CD4-positive, alpha-beta memory T cell (primary cell): ENCODE results near the gene VSTM2L. TPM values are rescaled to one million over a fixed set of nuclear protein-coding genes. Genes with fewer than 3 reads are reported as not detected.

Experiments
- CTCF ChIA-PET: fragments of 350-600 bp; sonication (Branson Sonifier 250); formaldehyde crosslinking; loops from one replicate; lab custom pipeline; 2021; ENCODE audit warnings: inconsistent platforms; ENCODE audit not compliant: partially characterized antibody; lab: Charles Lee
- POLR2A ChIA-PET: fragments of 350-600 bp; sonication (Branson Sonifier 250); formaldehyde crosslinking; loops from one replicate; lab custom pipeline; 2021; ENCODE audit not compliant: partially characterized antibody; lab: Charles Lee
- DNase-seq, 5 donors: peaks; one replicate each; pipeline versions ENCODE4 v3.0.0 to v3.0.0-alpha.2; 2020 to 2022; ENCODE audit warnings: mixed read lengths in 1 of 5
- H3K27ac ChIP-seq: one replicate; pipeline ENCODE4 v1.7.0; 2013; ENCODE audit warnings: low read depth, low read length
- H3K27me3 ChIP-seq: 2 replicates; pipeline ENCODE4 v1.7.0; 2013; ENCODE audit warnings: mild to moderate bottlenecking, low read length, moderate library complexity; ENCODE audit not compliant: insufficient read depth
- H3K36me3 ChIP-seq: 2 replicates; pipeline ENCODE4 v1.7.0; 2013; ENCODE audit warnings: mild to moderate bottlenecking, low read length, moderate library complexity; ENCODE audit not compliant: insufficient read depth
- H3K4me1 ChIP-seq: 2 replicates; pipeline ENCODE4 v1.7.0; 2013; ENCODE audit warnings: mild to moderate bottlenecking, low read length, moderate library complexity; ENCODE audit not compliant: insufficient read depth
- H3K4me3 ChIP-seq, 2 donors: one replicate each; pipeline ENCODE4 v1.7.0; 2013; ENCODE audit warnings: low read length in 2 of 2, mild to moderate bottlenecking in 1 of 2
- H3K9me3 ChIP-seq, 2 donors: one replicate each; pipeline ENCODE4 v1.7.0; 2013; ENCODE audit warnings: low read length in 2 of 2, control low read depth in 1 of 2; ENCODE audit not compliant: control insufficient read depth in 1 of 2
- H3K27ac Mint-ChIP-seq, 7 donors: one replicate each; pipeline ENCODE4 v1.8.0; 2020 to 2021; ENCODE audit warnings: mixed read lengths in 7 of 7, mild to moderate bottlenecking in 6 of 7, inconsistent platforms in 3 of 7, moderate library complexity in 3 of 7
- H3K27me3 Mint-ChIP-seq, 2 donors: one replicate each; pipeline ENCODE4 v1.8.0; 2020 to 2021; ENCODE audit warnings: mixed read lengths in 2 of 2
- H3K36me3 Mint-ChIP-seq, 2 donors: one replicate each; pipeline ENCODE4 v1.8.0; 2020 to 2021; ENCODE audit warnings: mixed read lengths in 2 of 2, inconsistent platforms in 1 of 2, mild to moderate bottlenecking in 1 of 2
- H3K4me1 Mint-ChIP-seq, 4 donors: one replicate each; pipeline ENCODE4 v1.8.0; 2020 to 2021; ENCODE audit warnings: mixed read lengths in 4 of 4, mild to moderate bottlenecking in 1 of 4
- H3K4me3 Mint-ChIP-seq, 8 donors: one replicate each; pipeline ENCODE4 v1.8.0; 2020 to 2021; ENCODE audit warnings: mixed read lengths in 8 of 8, mild to moderate bottlenecking in 7 of 8, moderate library complexity in 6 of 8, inconsistent platforms in 3 of 8
- H3K9me3 Mint-ChIP-seq, 8 donors: one replicate each; pipeline ENCODE4 v1.8.0; 2020 to 2021; ENCODE audit warnings: mixed read lengths in 8 of 8, mild to moderate bottlenecking in 5 of 8, inconsistent platforms in 3 of 8, moderate library complexity in 1 of 8
- intact Hi-C: fragments of 100-400 bp; cut with micrococcal nuclease; formaldehyde crosslinking; loops from one replicate; pipeline ENCODE4 v1.15.1; 2023
- polyA plus RNA-seq, 2 donors: library from polyadenylated mRNA; unstranded; fragments of 300-500 nt; fragmentation: Illumina TruSeq; gene quantifications; one replicate each; pipeline ENCODE4 v1.2.3, GENCODE V29; 2021
- total RNA-seq, 2 experiments: library from RNA; stranded (reverse); gene quantifications; one replicate each; pipeline ENCODE4 v1.2.3, GENCODE V29; 2021

VSTM2L gene
- total and polyA plus RNA-seq, 4 experiments from 2014 or later, result not detected

DNA sequence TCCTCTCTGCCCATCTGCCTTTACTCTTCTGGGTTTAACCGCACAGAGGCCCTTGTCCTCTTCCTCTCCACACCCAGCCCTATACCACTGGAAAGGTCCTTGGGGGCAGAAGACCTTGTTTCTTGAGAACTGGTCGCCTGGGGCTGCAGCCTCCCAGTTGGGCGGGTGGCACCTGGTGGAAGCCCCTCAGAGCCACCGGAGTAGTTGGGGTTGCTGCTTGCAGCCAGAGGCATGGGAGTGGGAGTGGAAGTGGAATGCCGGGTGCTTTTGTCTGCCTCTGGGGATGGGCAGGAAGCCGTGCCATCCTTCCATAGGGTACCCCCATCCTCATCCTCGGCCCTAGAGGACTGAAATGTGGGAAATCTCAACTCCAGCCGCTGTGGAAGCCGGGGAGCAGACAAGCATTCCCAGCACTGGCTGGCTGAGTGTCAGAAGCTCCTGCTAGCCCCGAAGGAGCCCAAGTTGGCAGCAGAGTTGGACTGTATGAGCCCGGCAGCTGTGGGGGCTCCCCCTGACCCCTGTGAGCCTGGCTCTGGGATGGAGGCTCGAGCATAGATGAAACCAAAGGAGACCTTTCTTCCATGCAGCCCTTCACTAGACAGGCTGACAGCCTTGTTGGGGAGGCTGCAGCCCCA is 1.2 kb downstream of the VSTM2L start:
- Mint-ChIP-seq H3K4me3 (peak overlapping the region in 4 of 8 donors; percentile 57 to 87 (median 78)), H3K4me1 (peaks cover 8 to 15% (median 10%) of the 10 kb centered on the region in 4 donors), H3K36me3 (peaks cover 0 to 4% of the 10 kb centered on the region in 2 donors), H3K27ac (no peak overlapping the region), H3K9me3 (peaks cover 0 to 7% (median 0%) of the 10 kb centered on the region in 8 donors), H3K27me3 (peaks cover 40 to 53% of the 10 kb centered on the region in 2 donors)
- Histone ChIP-seq H3K36me3 (no peaks in the 10 kb centered on the region), H3K27ac (no peak overlapping the region), H3K27me3 (peaks cover 9% of the 10 kb centered on the region), H3K4me3 (no peak overlapping the region), H3K4me1 (no peaks in the 10 kb centered on the region), H3K9me3 (no peaks in the 10 kb centered on the region)
- no peak for DNase-seq
- POLR2A ChIA-PET, result no interaction called here
- intact Hi-C loops, result no loop called here
- CTCF ChIA-PET, result no interaction called here

DNA sequence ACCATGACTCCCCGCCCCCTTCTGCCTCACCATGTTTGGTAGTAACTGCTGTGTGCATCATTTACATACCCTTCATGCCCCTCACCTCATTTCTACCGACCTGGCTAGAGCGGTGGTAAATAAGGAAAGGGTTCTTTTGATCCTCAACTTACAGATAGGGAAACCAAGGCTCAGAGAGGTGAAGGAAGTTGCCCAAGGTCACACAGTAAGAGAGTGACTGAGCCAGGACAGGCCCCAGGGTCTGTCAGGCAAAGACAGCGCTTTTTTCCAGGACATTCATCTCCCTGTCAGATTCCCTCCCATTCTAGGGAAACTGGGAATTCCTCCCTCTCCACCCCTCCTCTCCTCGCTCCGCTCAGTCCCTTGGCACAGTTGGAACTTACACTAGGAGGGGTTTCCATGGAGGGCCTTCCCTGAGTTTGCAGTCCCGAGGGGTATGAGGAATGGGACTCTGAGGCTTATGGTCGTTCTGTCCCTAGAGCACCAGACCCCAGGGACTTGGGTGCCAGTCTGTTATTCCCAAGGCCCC is 2.0 kb downstream of the VSTM2L start:
- H3K27ac ChIP-seq, result no peak overlapping the region
- H3K4me1 ChIP-seq, result no peaks in the 10 kb centered on the region
- Mint-ChIP-seq H3K9me3 (peaks cover 0 to 7% (median 0%) of the 10 kb centered on the region in 8 donors), H3K27me3 (peaks cover 40 to 49% of the 10 kb centered on the region in 2 donors), H3K4me3 (peak overlapping the region in 2 of 8 donors; percentile 57 to 60), H3K4me1 (peaks cover 8 to 15% (median 9%) of the 10 kb centered on the region in 4 donors), H3K36me3 (peaks cover 0 to 4% of the 10 kb centered on the region in 2 donors), H3K27ac (no peak overlapping the region)
- POLR2A ChIA-PET, result no interaction called here
- H3K9me3 ChIP-seq, result no peaks in the 10 kb centered on the region
- peaks cover 9% of the 10 kb centered on the region for H3K27me3 ChIP-seq
- no peaks in the 10 kb centered on the region for H3K36me3 ChIP-seq
- intact Hi-C loops, result no loop called here
- H3K4me3 ChIP-seq, result no peak overlapping the region
- no peak for DNase-seq
- CTCF ChIA-PET, result no interaction called here

DNA sequence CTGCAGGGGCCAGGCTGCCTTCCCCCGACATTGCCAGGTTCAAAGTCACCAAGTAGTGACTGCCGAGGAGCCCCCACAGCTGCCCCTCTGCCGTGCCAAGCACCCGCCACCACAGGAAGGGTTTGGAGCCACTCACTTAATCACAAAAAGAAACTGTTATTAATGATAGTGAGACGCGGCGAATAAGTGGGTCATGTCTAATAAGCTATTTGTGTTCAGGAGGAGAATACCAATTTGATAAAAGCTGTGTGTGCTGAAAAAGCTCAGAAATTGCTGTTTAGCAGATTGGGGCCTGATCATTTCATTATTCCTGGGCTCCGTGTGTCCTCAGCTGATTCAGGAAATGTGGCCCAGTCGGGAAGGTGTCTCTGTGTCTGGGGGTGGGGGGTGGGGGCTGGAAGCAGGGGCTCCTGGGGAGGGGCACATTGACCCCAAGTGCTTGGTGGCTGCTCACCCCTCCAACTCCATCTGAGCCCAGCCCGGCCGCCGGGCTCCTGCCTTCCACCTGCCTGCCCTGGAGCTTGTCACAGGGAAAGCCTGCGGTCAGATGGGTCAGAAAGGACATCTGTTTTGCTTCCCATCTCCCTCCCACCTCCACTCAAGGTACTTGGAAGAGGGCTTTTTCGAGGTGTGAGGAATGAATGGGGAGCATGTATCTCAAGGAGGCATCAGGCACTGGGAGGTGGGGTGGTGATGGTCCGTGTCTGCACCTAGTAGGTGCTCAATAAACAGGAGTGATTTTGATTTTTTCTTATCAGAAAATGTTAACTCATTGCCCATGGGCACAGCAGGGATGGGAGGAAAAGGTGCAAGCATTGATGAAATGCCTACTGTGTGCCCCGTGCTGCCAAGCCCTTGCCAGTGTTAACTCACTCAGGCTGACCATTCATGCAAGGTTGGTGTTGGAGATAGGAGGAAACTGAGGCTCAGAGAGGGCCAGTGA is 3.0 kb downstream of the VSTM2L start:
- Histone ChIP-seq H3K4me3 (no peak overlapping the region), H3K9me3 (no peaks in the 10 kb centered on the region), H3K27ac (no peak overlapping the region), H3K27me3 (peaks cover 9% of the 10 kb centered on the region), H3K36me3 (no peaks in the 10 kb centered on the region), H3K4me1 (no peaks in the 10 kb centered on the region)
- DNase-seq, result no peak
- Mint-ChIP-seq H3K4me3 (no peak overlapping the region), H3K9me3 (peaks cover 0 to 7% (median 0%) of the 10 kb centered on the region in 8 donors), H3K36me3 (peaks cover 0 to 4% of the 10 kb centered on the region in 2 donors), H3K27ac (no peak overlapping the region), H3K4me1 (peaks cover 4 to 14% (median 9%) of the 10 kb centered on the region in 4 donors), H3K27me3 (peaks cover 36 to 48% of the 10 kb centered on the region in 2 donors)
- POLR2A ChIA-PET, result no interaction called here
- CTCF ChIA-PET, result no interaction called here
- intact Hi-C loops, result no loop called here

DNA sequence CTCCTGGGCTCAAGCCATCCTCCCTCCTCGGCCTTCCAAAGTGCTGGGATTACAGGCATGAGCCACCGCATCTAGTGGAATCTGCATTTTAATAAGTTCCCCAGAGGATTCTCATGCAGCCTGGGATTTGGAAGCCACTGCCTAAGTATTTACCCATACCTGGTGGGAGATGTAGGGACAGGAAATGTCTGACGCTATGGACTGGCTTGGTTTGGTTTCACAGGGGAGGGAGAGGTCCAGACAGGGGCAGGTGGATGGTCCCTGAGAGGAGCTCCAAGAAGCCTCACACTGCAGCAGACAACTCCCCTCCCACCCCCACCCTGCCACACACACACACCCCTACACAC is 4.4 kb downstream of the VSTM2L start:
- Mint-ChIP-seq H3K4me1 (peaks cover 4 to 8% (median 6%) of the 10 kb centered on the region in 4 donors), H3K27ac (no peak overlapping the region), H3K36me3 (peaks cover 0 to under 1% of the 10 kb centered on the region in 2 donors), H3K27me3 (peaks cover 25 to 45% of the 10 kb centered on the region in 2 donors), H3K4me3 (no peak overlapping the region), H3K9me3 (peaks cover 0 to 5% (median 0%) of the 10 kb centered on the region in 8 donors)
- no peak overlapping the region for H3K27ac ChIP-seq
- intact Hi-C loops, result no loop called here
- peaks cover 7% of the 10 kb centered on the region for H3K27me3 ChIP-seq
- H3K4me1 ChIP-seq, result no peaks in the 10 kb centered on the region
- ChIA-PET POLR2A (no interaction called here), CTCF (no interaction called here)
- H3K9me3 ChIP-seq, result no peaks in the 10 kb centered on the region
- H3K4me3 ChIP-seq, result no peak overlapping the region
- no peaks in the 10 kb centered on the region for H3K36me3 ChIP-seq
- no peak for DNase-seq

DNA sequence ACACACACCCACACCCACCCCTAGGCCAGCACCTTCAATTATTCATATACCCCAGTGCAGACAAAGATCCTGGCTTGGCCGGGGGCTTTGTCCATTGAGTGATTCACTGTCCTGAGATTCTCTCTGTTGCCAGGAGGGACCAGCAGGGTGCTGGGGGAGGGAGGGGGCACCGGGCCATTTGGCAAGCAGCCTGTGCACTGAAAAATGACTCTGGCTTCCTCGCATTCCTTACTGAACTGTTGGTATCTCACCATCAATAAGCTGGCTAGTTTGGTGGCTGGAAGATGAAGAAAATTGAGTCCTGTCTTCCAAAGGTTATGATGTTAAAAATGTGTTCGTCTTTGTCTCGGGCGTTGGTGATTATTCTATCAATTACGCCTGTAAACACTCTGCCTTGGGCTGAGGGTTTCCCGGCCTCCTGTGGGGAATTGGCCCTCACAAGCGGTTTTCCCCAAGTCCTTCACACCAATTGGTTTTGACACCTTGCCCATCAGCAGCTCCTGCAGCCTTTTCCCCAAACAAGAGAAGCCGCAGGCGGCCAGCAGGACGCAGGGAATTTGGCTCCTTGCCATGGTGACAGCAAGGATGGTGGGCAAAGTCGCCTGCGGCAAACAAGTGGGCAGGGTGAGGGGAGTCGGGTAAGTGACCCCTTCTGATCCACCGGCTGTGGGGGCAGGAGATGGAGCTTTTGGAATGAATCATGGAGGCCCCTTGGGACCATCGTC is 4.9 kb downstream of the VSTM2L start:
- Histone ChIP-seq H3K9me3 (no peaks in the 10 kb centered on the region), H3K4me3 (no peak overlapping the region), H3K4me1 (no peaks in the 10 kb centered on the region), H3K36me3 (no peaks in the 10 kb centered on the region), H3K27ac (no peak overlapping the region), H3K27me3 (peaks cover 6% of the 10 kb centered on the region)
- Mint-ChIP-seq H3K27me3 (peaks cover 24 to 45% of the 10 kb centered on the region in 2 donors), H3K4me1 (peaks cover 4 to 6% (median 5%) of the 10 kb centered on the region in 4 donors), H3K4me3 (no peak overlapping the region), H3K36me3 (no peaks in the 10 kb centered on the region), H3K9me3 (peaks cover 0 to 3% (median 0%) of the 10 kb centered on the region in 8 donors), H3K27ac (no peak overlapping the region)
- no peak for DNase-seq
- ChIA-PET POLR2A (no interaction called here), CTCF (no interaction called here)
- intact Hi-C loops, result no loop called here

DNA sequence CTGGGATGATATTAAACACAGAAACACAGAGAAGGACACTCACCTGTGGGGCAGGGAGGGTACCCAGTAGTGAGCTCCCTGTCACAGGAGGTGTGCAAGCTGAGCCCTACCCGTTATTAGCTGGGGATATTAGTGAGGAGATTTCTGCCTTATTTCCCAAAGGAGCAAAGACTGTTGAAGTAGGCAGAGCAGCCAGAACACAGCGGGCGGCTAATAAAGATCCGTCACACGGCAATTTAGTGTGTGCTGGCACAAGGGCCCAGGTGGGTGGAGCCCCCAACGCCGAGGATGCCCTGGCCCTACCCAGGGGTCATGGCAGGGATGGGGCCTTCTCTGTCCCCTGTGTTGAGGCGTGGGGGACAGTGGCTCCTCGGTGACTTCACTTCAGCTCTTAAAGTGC is 8.3 kb downstream of the VSTM2L start:
- Histone ChIP-seq H3K4me3 (no peak overlapping the region), H3K9me3 (no peaks in the 10 kb centered on the region), H3K36me3 (no peaks in the 10 kb centered on the region), H3K4me1 (peaks cover 7% of the 10 kb centered on the region), H3K27me3 (peaks cover 3% of the 10 kb centered on the region), H3K27ac (no peak overlapping the region)
- peaks cover 6 to 11% (median 8%) of the 10 kb centered on the region in 4 donors for H3K4me1 Mint-ChIP-seq
- no peaks in the 10 kb centered on the region for H3K9me3 Mint-ChIP-seq
- ChIA-PET CTCF (interaction anchor here (0.8 kb wide), 1 partner anchor 20 kb away, joined by 3 read pairs; no protein-coding TSS in a partner anchor), POLR2A (no interaction called here)
- no peaks in the 10 kb centered on the region for H3K36me3 Mint-ChIP-seq
- H3K27me3 Mint-ChIP-seq, result peaks cover 14 to 37% of the 10 kb centered on the region in 2 donors
- no peak overlapping the region for H3K27ac Mint-ChIP-seq
- no peak for DNase-seq
- H3K4me3 Mint-ChIP-seq, result no peak overlapping the region
- intact Hi-C loops, result no loop called here
